Calu3 (cell line): Measurements from ENCODE around the gene PRDM10. TPM values are rescaled to one million over a fixed set of nuclear protein-coding genes. Genes with fewer than 3 reads are reported as not detected.

Experiments used
- BruUV-seq: library from RNA; stranded (reverse); fragments of 400-500 nt; replicated peaks from 2 replicates; lab custom pipeline; 2021; lab: Mats Ljungman, UMichigan
- CTCF ChIA-PET: fragments of 300-600 bp; sonication (Branson Sonifier 250); formaldehyde crosslinking; loops from one replicate; lab custom pipeline; 2022; ENCODE audit warnings: antibody characterized with exemption; lab: Charles Lee
- DNase-seq: peaks from one replicate; pipeline ENCODE4 v3.0.0; 2022
- H3K27ac Mint-ChIP-seq: one replicate; pipeline ENCODE4 v1.8.0; 2022; ENCODE audit warnings: mixed read lengths; ENCODE audit not compliant: unreplicated experiment
- H3K27me3 Mint-ChIP-seq: one replicate; pipeline ENCODE4 v1.8.0; 2022; ENCODE audit warnings: mixed read lengths; ENCODE audit not compliant: unreplicated experiment
- H3K36me3 Mint-ChIP-seq: one replicate; pipeline ENCODE4 v1.8.0; 2022; ENCODE audit warnings: mild to moderate bottlenecking, moderate library complexity, mixed read lengths; ENCODE audit not compliant: insufficient read depth, unreplicated experiment
- H3K4me1 Mint-ChIP-seq: one replicate; pipeline ENCODE4 v1.8.0; 2022; ENCODE audit warnings: mild to moderate bottlenecking, low read depth, mixed read lengths; ENCODE audit not compliant: unreplicated experiment
- H3K4me3 Mint-ChIP-seq: one replicate; pipeline ENCODE4 v1.8.0; 2022; ENCODE audit warnings: mild to moderate bottlenecking, low read depth, moderate library complexity, mixed read lengths; ENCODE audit not compliant: unreplicated experiment
- H3K9me3 Mint-ChIP-seq: one replicate; pipeline ENCODE4 v1.8.0; 2022; ENCODE audit warnings: low read depth, mixed read lengths; ENCODE audit not compliant: unreplicated experiment
- intact Hi-C: fragments of 100-400 bp; cut with micrococcal nuclease; formaldehyde crosslinking; loops from one replicate; pipeline ENCODE4 v1.10.0; 2022; ENCODE audit not compliant: unreplicated experiment
- total RNA-seq: library from RNA; stranded (reverse); gene quantifications from 2 replicates; pipeline ENCODE4 v1.2.3, GENCODE V29; 2022
- TF ChIP-seq, protein P1 (sequence below): fragments of 200-600 bp; IDR thresholded peaks from one replicate; pipeline ENCODE4 v1.8.0; 2022; ENCODE audit warnings: antibody characterized with exemption; ENCODE audit not compliant: unreplicated experiment

The PRDM10 gene
- total RNA-seq, 1 experiment from 2014 or later = 8.1 TPM

DNA sequence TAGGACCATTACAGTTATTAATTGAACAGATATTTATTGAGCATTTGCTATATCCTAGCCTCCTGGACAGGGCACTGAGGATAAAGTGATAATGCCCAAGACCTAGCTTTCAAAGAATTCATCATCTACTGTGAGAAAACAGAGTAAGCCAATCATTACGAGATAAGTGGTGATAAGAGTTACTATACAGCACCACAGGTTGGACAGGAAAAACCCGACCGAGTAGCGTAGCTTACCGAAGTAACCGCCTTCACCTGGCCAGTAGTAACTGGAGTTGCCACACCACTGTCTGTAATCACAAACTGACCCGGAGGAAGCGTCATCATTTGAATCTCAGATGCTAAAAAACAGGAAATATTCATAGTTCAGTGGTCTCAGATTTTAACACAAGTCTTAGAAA is 97.2 kb downstream of the PRDM10 start:
- no peak for DNase-seq
- CTCF ChIA-PET = no interaction called here
- Mint-ChIP-seq H3K27ac (no peak overlapping the region), H3K4me1 (no peaks in the 10 kb centered on the region), H3K36me3 (peaks cover 4% of the 10 kb centered on the region), H3K9me3 (no peaks in the 10 kb centered on the region), H3K27me3 (no peaks in the 10 kb centered on the region), H3K4me3 (no peak overlapping the region)
- intact Hi-C loops = no loop called here
- TF ChIP-seq, protein P1, sequence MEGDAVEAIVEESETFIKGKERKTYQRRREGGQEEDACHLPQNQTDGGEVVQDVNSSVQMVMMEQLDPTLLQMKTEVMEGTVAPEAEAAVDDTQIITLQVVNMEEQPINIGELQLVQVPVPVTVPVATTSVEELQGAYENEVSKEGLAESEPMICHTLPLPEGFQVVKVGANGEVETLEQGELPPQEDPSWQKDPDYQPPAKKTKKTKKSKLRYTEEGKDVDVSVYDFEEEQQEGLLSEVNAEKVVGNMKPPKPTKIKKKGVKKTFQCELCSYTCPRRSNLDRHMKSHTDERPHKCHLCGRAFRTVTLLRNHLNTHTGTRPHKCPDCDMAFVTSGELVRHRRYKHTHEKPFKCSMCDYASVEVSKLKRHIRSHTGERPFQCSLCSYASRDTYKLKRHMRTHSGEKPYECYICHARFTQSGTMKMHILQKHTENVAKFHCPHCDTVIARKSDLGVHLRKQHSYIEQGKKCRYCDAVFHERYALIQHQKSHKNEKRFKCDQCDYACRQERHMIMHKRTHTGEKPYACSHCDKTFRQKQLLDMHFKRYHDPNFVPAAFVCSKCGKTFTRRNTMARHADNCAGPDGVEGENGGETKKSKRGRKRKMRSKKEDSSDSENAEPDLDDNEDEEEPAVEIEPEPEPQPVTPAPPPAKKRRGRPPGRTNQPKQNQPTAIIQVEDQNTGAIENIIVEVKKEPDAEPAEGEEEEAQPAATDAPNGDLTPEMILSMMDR = no peak
- no TSS peak for BruUV-seq

DNA sequence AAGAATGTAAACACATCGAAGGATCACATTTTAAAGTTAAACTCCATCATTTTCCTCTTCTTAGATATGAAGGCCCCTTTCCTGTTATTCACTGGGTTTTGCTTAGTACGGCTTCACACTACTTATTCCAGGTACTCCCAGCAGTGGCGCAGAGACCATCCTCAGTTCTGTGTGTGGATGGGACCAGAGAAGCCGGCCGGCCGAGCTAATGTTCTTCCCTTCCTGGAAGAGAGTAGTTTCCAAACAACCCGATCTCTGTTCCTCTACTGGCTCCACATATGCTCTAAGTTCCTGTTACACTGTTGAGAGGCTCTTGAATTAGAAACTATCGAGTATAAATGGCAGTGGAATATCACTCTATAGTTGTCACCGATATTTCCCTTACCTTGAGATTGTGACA is 106.6 kb downstream of the PRDM10 start:
- H3K27ac Mint-ChIP-seq = peak overlapping the region; percentile 68
- CTCF ChIA-PET = no interaction called here

DNA sequence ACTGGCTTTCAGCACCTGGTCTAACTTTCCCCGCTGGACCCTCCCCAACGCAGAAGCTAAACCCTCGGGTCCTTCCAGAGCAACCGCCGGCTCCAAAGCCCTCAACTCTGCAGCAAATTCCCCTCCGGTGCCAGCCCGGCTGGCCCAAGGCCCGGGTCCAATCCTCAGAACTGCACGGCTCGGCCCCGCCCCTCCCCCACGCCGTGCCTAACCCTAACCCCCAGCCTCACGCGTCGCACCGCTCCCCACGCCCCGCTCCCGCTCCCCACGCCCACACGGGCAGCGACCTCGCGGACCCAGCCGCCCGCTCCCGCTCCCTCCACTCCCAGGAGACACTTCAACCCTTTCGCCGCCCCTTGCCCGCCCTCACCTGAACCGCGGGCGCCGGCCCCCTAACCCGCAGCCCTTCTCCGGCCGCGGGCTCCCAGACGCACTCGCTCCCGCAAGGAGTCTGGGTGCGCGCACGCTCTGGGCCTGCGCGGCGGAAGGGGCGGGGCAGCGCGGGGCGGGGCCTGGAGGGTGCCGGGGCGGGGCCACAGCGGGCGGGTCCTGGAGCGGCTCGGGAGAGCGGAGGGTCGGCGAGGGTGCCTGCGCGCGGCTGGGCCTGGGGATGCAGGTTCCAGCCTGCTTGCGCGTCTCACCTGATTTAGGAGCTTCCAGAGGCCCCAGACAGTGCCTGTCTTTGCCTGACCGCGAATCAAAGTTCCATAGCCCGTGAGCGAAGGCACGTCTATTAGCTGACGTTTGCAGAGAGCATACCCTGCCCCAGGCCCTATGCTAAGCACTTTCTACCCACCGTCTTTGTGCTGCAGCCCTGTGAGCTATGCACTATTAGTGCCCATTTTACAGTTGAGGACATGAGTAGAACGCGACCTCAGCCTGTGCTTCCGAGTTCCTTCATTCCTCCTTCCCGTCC is 107.3 kb downstream of the PRDM10 start, which contains the start of gene NFRKB:
NFRKB (minus strand) TSS at position 453 of the 916 bp plus-strand sequence. CDS start 2,729 bp downstream, outside the sequence.
- peak; percentile 83 for DNase-seq
- intact Hi-C loops = no loop called here
- BruUV-seq = no TSS peak
- H3K27me3 Mint-ChIP-seq = no peaks in the 10 kb centered on the region
- CTCF ChIA-PET = interaction anchor here (0.8 kb wide), 1 partner anchor 236 kb away, joined by 4 read pairs; no protein-coding TSS in a partner anchor
- TF ChIP-seq, protein P1 = no peak
- H3K9me3 Mint-ChIP-seq = no peaks in the 10 kb centered on the region
- H3K27ac Mint-ChIP-seq = peak within 1 kb of the TSS; percentile 68
- H3K4me3 Mint-ChIP-seq = peak within 1 kb of the TSS; percentile 75
- peaks cover 15% of the 10 kb centered on the region for H3K36me3 Mint-ChIP-seq
- no peaks in the 10 kb centered on the region for H3K4me1 Mint-ChIP-seq

More for the DNA sequence above, 106.6 kb downstream of the PRDM10 start:
- no peaks in the 10 kb centered on the region for H3K27me3 Mint-ChIP-seq
- BruUV-seq = no TSS peak
- H3K4me1 Mint-ChIP-seq = no peaks in the 10 kb centered on the region
- DNase-seq = no peak
- H3K4me3 Mint-ChIP-seq = peak overlapping the region; percentile 75
- no peaks in the 10 kb centered on the region for H3K9me3 Mint-ChIP-seq
- TF ChIP-seq, protein P1 = no peak
- H3K36me3 Mint-ChIP-seq = peaks cover 15% of the 10 kb centered on the region
- intact Hi-C loops = no loop called here

DNA sequence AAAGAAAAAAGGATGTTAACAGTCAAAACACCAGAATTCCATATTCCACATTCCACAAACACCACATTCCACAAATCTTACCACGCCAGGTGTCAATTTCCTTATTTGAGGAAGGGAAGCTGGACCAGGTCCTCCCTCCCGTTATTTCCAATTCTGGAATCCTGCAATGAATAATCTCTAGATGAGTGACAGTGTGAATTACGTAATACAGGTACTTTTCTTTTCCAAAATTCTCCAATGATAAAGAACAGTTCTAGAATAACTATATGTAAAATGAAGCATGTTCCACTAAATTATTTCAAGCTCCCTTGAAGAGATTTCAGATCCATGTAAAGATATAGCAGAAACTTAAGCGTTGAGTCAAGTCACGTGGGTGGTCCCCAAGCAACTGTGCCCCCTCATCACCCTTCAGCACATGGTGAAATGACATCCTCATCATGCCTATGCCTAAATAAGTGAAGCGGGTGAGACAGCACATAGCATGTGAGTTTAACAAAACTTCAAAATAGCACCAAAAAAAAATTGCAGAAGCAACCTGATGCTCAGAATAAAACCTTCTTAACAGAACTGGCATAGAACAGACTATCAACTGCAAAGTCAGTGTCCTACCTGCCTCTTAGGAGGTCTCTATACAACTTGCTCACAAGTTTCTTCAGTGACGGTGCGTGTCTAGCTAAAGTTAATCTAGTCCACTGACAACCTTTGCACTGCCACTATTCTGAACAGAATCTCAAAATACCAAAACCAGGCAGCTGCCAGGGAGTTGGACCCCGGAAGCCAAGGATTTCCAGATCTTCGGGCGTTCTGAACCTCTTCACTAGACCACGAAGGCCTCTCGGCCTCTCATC is 108.1 kb downstream of the PRDM10 start:
- Mint-ChIP-seq H3K4me1 (no peaks in the 10 kb centered on the region), H3K9me3 (no peaks in the 10 kb centered on the region), H3K27me3 (no peaks in the 10 kb centered on the region), H3K36me3 (peaks cover 15% of the 10 kb centered on the region), H3K27ac (no peak overlapping the region), H3K4me3 (peak overlapping the region; percentile 75)
- TF ChIP-seq, protein P1 = no peak
- peak; percentile 1 for DNase-seq
- intact Hi-C loops = no loop called here
- CTCF ChIA-PET = no interaction called here
- BruUV-seq = no TSS peak
